GM12874 (cell line): Measurements from ENCODE around the gene EML6.

ENCODE experiments used
- TF ChIP-seq, protein P1 (sequence below): IDR thresholded peaks from 2 replicates; pipeline ENCODE4 v1.5.1; 2011; ENCODE audit warnings: low read depth, mild to moderate bottlenecking, control low read depth, low read length, moderate library complexity; ENCODE audit not compliant: insufficient read depth

Gene EML6

DNA sequence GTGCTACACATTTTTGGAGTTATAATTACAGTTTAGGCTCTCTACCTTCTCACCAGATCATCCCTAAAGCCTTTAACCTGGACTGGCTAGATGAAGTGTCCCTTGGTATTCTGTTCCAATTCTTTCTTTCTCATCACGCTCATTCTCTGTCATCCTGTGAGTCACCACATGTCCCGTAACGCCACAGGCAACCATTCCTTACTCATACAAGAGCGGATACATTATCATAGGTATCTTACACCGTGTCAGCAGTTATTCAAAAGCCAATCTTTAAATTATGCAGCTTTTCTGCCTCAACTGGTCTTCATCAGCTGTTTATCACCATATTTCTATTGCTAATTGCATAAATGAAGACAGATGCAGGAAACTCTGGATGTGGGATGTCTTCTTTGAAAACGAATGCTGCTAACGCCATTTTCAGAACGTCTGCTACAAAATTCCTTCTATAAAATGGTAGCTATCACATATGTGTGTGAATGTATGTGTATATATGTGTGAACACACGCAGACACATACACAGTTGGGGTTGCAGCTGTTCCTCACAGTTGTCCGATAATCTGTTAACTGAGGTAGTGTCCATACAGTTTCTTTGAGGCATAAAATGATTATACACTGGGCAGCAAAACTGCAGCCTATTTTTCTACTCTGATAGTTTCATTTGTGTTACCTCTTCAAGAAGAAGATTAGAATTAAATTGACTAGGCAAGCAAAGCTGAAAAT, 47.9 kb downstream of the EML6 start:
- TF ChIP-seq, protein P1, sequence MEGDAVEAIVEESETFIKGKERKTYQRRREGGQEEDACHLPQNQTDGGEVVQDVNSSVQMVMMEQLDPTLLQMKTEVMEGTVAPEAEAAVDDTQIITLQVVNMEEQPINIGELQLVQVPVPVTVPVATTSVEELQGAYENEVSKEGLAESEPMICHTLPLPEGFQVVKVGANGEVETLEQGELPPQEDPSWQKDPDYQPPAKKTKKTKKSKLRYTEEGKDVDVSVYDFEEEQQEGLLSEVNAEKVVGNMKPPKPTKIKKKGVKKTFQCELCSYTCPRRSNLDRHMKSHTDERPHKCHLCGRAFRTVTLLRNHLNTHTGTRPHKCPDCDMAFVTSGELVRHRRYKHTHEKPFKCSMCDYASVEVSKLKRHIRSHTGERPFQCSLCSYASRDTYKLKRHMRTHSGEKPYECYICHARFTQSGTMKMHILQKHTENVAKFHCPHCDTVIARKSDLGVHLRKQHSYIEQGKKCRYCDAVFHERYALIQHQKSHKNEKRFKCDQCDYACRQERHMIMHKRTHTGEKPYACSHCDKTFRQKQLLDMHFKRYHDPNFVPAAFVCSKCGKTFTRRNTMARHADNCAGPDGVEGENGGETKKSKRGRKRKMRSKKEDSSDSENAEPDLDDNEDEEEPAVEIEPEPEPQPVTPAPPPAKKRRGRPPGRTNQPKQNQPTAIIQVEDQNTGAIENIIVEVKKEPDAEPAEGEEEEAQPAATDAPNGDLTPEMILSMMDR: no peak

DNA sequence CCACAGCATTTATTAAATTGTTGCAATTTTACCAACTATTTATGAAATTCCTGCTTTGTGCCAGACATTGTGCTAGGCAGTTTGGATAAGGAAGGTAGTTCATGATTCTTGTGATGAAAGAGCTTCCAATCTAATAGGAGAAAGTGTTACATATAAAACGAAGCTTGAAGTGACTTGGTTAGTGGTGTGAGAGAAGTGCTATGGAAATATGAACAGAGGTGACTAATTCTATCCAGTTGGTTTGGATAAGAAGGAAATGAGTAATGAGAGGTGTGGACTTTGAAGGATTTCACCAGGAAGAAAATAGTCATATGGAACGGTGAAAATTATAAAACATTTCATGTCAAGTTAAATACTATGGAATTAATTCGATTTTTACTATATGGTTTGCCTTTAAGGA, 48.6 kb downstream of the EML6 start:
- TF ChIP-seq, protein P1: no peak

DNA sequence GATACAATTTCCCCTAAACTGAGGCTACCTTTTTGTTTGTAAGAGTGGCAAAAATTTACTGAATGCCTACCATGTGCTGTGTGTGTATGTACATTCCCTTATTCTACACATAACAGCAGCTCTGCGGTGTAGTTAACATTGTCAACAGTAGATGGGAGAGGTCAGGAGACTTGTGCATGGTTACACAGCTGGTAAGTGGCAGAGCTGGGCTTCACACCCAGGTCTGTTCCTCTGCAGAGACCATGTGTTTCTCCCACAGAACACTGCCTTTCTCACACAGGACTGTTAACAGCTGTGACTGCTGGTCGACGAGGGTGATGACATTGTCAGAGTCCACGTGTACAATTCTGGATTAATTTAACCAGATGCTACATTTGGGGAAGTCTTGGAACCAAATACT, 49.1 kb downstream of the EML6 start:
- TF ChIP-seq, protein P1: no peak

DNA sequence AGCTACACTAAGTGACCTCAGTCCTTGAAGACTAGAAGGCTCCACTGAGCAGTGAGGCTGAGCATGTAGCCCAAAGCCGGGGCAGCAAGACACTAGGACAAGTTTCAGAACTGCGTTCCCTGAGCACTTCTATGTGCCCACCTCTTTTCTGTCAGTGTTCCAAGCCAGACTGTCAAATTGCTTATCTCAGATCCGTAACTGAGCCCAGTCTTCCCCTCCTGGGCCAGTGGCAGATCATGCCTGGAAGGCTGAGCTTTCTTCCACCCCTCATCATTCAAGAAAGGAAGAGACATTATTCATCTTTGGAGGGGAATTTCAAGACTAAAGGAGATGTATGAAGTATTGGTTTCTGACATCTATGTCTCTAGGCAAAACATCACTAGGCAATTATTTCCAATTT, 49.8 kb downstream of the EML6 start:
- TF ChIP-seq, protein P1: no peak

DNA sequence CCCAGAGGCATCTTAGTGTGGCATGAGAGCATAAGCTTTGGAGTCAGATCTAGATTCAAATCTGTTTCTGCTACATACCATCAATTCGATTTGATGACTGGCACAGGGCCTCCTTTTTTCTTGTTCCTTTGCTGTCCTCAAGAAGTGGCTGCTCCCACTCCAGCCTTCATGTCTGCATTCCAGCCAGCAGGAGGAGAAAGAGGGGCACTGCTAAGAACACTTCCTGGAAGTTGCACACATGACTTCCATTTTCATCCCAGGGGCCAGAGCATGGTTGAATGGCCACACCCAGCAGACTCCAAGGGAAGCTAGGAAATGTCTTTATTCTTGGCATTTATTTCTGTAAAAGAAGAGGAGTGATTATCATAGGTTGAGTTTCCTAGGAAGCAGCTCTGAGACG, 50.4 kb downstream of the EML6 start:
- TF ChIP-seq, protein P1: no peak

DNA sequence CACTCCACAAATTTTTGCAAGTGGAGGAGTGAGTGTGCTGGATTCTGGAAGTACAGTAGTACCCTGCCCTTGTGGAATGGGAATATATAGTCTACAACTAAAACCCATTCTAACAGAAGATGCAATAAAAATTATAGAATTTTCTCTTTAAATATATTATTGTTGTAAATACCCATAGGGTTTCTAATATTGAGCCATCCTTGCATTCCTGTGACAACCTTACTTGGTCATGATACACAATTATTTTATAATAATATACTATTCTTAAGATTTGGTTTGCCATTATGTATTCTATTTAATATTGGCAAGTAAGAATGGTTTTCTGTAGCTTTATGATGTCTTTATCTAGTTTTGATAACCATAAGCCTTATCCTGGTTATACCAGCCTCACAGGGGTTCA, 52.2 kb downstream of the EML6 start:
- TF ChIP-seq, protein P1: no peak

DNA sequence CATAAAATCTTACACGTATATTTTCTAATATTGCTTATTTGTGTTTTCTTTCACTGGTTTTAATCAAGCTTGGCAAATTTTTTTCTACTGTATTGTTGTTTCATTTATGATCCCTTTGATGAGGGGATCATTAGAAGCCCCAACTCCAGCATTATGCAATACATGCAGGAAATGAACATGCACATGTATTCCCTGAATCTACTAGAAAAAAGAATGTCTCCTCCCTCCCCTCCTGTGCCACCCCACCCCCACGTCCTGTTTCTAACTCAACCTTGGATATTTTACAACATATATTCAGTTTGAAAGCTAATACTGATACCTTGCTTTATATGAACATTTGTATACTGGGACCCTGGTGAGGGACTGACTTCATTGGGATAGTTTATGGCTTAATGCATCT, 53.0 kb downstream of the EML6 start:
- TF ChIP-seq, protein P1: no peak
